Heart left ventricle (tissue), 13 donors: ENCODE measurements around the gene SPRR2E.

ENCODE experiments used
- CTCF ChIP-seq, 12 donors: fragments of 200-600 bp; sonication (generic) in 4 of 12; IDR thresholded peaks; one replicate each; pipeline versions ENCODE4 v1.5.0 to v1.8.0; 2018 to 2022; ENCODE audit warnings: antibody characterized with exemption in 12 of 12, mild to moderate bottlenecking in 5 of 12
- POLR2A ChIP-seq, 2 donors: fragments of 450-650 bp; IDR thresholded peaks; one replicate each; pipeline ENCODE4 v1.6.1; 2017; ENCODE audit warnings: antibody characterized with exemption in 2 of 2, mild to moderate bottlenecking in 2 of 2, moderate library complexity in 2 of 2
- donor health status: ischemic (EF 13 %, LVEDD 7.1; RV severe dilation, severe dysfunction).
- donor health status: DM: no; HTN: yes; CAD: no.
- donor health status: DM: no; HTN: no; CAD: no.
- donor health status: ischemic (EF 25% LVEDD 6.9; RV normal size, moderate dysfunction).
- donor health status: ischemic (EF 25% LVEDD 5.7; RV mildly dilated, moderate dysfunction).
- donor health status: ischemic (EF 35%, LVEDD 5.7; RV mildly dilated, moderate dysfunction).
- donor health status: nonischemic (EF 11% LVEDD 7.7; RV severe dilation, severe dysfunction).
- donor health status: DM: yes; HTN: yes; CAD: no.
- donor health status: PGD.
- donor health status: ischemic (EF 29% LVEDD 5.4; RV normal size, mild dysfunction).
- donor health status: nonischemic (EF 23%, LVEDD 6.1; RV moderate dilation, normal function).

DNA sequence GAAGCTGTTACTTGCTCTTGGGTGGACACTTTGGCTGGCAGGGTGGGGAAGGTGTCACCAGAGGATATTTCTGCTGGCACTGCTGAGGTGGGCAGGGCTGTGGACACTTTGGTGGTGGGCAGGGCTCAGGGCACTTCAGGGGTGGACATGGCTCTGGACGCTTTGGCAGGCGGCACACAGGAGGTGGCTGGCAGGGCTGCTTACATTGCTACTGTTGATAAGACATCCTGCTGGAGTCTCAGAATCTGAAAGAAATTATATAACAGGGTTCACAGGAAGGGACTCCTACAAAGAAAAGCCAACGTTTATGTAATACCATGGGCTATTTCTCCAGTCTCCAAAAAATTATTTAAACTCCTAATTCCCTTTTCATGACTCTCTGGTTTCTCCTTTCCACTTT is 46.2 kb upstream of the SPRR2E start:
- TF ChIP-seq POLR2A (IDR thresholded peaks at IDR 0.05) (no peak), CTCF (IDR thresholded peaks at IDR 0.05) (no peak)
